PC-3 (cell line): ENCODE results near the gene SEPTIN5.

ENCODE experiments used
- CTCF ChIP-seq: fragments of 300-600 bp; sonication (generic); conservative IDR thresholded peaks from 2 replicates; pipeline ENCODE4 v1.5.1; 2017; ENCODE audit warnings: antibody characterized with exemption, low read depth, mild to moderate bottlenecking, low read length
- EZH2 ChIP-seq: fragments of 300-600 bp; sonication (generic); IDR thresholded peaks from one replicate; pipeline ENCODE4 v1.6.1; 2017; ENCODE audit warnings: antibody characterized with exemption, mild to moderate bottlenecking, low read length; ENCODE audit not compliant: unreplicated experiment
- EZH2phosphoT487 ChIP-seq: fragments of 300-600 bp; sonication (generic); IDR thresholded peaks from 2 replicates; pipeline ENCODE4 v1.6.1; 2018; ENCODE audit warnings: mild to moderate bottlenecking, antibody characterized with exemption, low read length, borderline replicate concordance

- TF ChIP-seq EZH2: no peak
- TF ChIP-seq CTCF: no peak
- no peak for TF ChIP-seq EZH2phosphoT487
These were observed 20.6 kb downstream of the SEPTIN5 start for GRCh38 chr22:19734837-19735382.
